CD14-positive monocyte (primary cell): ENCODE data around the gene SLC22A9. TPM values are rescaled to one million over a fixed set of nuclear protein-coding genes. Genes with fewer than 3 reads are reported as not detected.

Source experiments
- DNase-seq, 3 donors: peaks; one replicate each; pipeline ENCODE4 v3.0.0-alpha.2; 2011 to 2022
- H2AFZ ChIP-seq: 2 replicates; pipeline ENCODE4 v1.6.0; 2012; ENCODE audit warnings: mild to moderate bottlenecking, low read depth, low read length, inconsistent platforms; ENCODE audit not compliant: insufficient read depth, poor library complexity, severe bottlenecking
- H3K27ac ChIP-seq, 2 donors: 1 replicate in 1 of 2; 2 replicates in 1 of 2; pipeline ENCODE4 v1.5.1; 2012 to 2013; ENCODE audit warnings: low read length in 2 of 2, control low read depth in 1 of 2, inconsistent platforms in 1 of 2, low read depth in 1 of 2, mild to moderate bottlenecking in 1 of 2
- H3K27me3 ChIP-seq, 2 donors: one replicate each; pipeline versions ENCODE4 v1.6.0 to v1.6.1; 2011 to 2013; ENCODE audit warnings: low read length in 2 of 2; ENCODE audit not compliant: control insufficient read depth in 2 of 2, insufficient read depth in 2 of 2
- H3K36me3 ChIP-seq, 2 donors: replicated peaks in 1 of 2; 1 replicate in 1 of 2; 2 replicates in 1 of 2; pipeline versions ENCODE4 v1.5.1 to v1.6.1; 2012 to 2013; ENCODE audit warnings: low read length in 2 of 2, control low read depth in 1 of 2, inconsistent platforms in 1 of 2, mild to moderate bottlenecking in 1 of 2; ENCODE audit not compliant: insufficient read depth in 2 of 2, control insufficient read depth in 1 of 2
- H3K4me1 ChIP-seq, 2 donors: 1 replicate in 1 of 2; 2 replicates in 1 of 2; pipeline versions ENCODE4 v1.5.1 to v1.6.1; 2012 to 2013; ENCODE audit warnings: low read length in 2 of 2, control low read depth in 1 of 2, inconsistent platforms in 1 of 2, mild to moderate bottlenecking in 1 of 2, moderate library complexity in 1 of 2; ENCODE audit not compliant: insufficient read depth in 2 of 2, control insufficient read depth in 1 of 2
- H3K4me2 ChIP-seq: replicated peaks from 2 replicates; pipeline ENCODE3; 2012; ENCODE audit warnings: low read length, moderate library complexity, mild to moderate bottlenecking; ENCODE audit not compliant: poor library complexity, severe bottlenecking; ENCODE audit errors: extremely low read depth
- H3K4me3 ChIP-seq, 3 experiments: fragments of 200-600 bp in 1 of 3; sonication (generic) in 1 of 3; replicated peaks in 1 of 3; 1 replicate in 2 of 3; 2 replicates in 1 of 3; pipeline ENCODE4 v1.5.1; 2011 to 2013; ENCODE audit warnings: low read length in 3 of 3, mild to moderate bottlenecking in 3 of 3, control low read depth in 2 of 3, low read depth in 2 of 3, inconsistent platforms in 1 of 3, moderate library complexity in 1 of 3
- H3K79me2 ChIP-seq: 2 replicates; pipeline ENCODE4 v1.6.0; 2012; ENCODE audit warnings: mild to moderate bottlenecking, control low read depth, inconsistent platforms, low read length, moderate library complexity; ENCODE audit not compliant: insufficient read depth
- H3K9ac ChIP-seq: 2 replicates; pipeline ENCODE4 v1.6.0; 2017; ENCODE audit warnings: low read length, mild to moderate bottlenecking; ENCODE audit not compliant: insufficient read depth, poor library complexity, severe bottlenecking
- H3K9me3 ChIP-seq, 2 donors: replicated peaks in 1 of 2; 1 replicate in 1 of 2; 2 replicates in 1 of 2; pipeline versions ENCODE4 v1.5.1 to v1.6.1; 2012 to 2013; ENCODE audit warnings: low read length in 2 of 2, control low read depth in 1 of 2; ENCODE audit not compliant: control insufficient read depth in 1 of 2, insufficient read depth in 1 of 2
- H4K20me1 ChIP-seq: 2 replicates; pipeline ENCODE4 v1.6.0; 2012; ENCODE audit warnings: mild to moderate bottlenecking, low read length, control low read depth, moderate library complexity; ENCODE audit not compliant: insufficient read depth
- H3K27ac Mint-ChIP-seq, 7 donors: one replicate each; pipeline ENCODE4 v1.8.0; 2020; ENCODE audit warnings: mild to moderate bottlenecking in 7 of 7, mixed read lengths in 7 of 7, moderate library complexity in 6 of 7, inconsistent platforms in 2 of 7
- H3K27me3 Mint-ChIP-seq, 3 donors: one replicate each; pipeline ENCODE4 v1.8.0; 2021 to 2022; ENCODE audit warnings: low read depth in 3 of 3, mild to moderate bottlenecking in 3 of 3, mixed read lengths in 3 of 3, moderate library complexity in 3 of 3, inconsistent platforms in 1 of 3
- H3K36me3 Mint-ChIP-seq, 2 donors: one replicate each; pipeline ENCODE4 v1.8.0; 2020; ENCODE audit warnings: mixed read lengths in 2 of 2, inconsistent platforms in 1 of 2, mild to moderate bottlenecking in 1 of 2
- H3K4me1 Mint-ChIP-seq: one replicate; pipeline ENCODE4 v1.8.0; 2020; ENCODE audit warnings: mild to moderate bottlenecking, mixed read lengths
- H3K4me3 Mint-ChIP-seq, 2 donors: one replicate each; pipeline ENCODE4 v1.8.0; 2020; ENCODE audit warnings: mild to moderate bottlenecking in 2 of 2, mixed read lengths in 2 of 2, moderate library complexity in 1 of 2
- H3K9me3 Mint-ChIP-seq, 7 donors: one replicate each; pipeline ENCODE4 v1.8.0; 2020 to 2022; ENCODE audit warnings: mixed read lengths in 7 of 7, mild to moderate bottlenecking in 6 of 7, moderate library complexity in 6 of 7, inconsistent platforms in 2 of 7
- WGBS: methylation state at CpG from one replicate; pipeline ENCODE4 v1.1.5; 2013; ENCODE audit warnings: missing lambda C conversion rate; ENCODE audit not compliant: insufficient coverage; 5-methylcytosine and 5-hydroxymethylcytosine counted together
- intact Hi-C, 2 donors: fragments of 100-400 bp; cut with micrococcal nuclease; formaldehyde crosslinking; loops; one replicate each; pipeline versions ENCODE4 v1.15.0 to v1.15.1; 2023
- polyA plus RNA-seq, 3 donors: library from polyadenylated mRNA; depleted of rRNA in 1 of 3; unstranded in 2 of 3; stranded (reverse) in 1 of 3; fragments of 300-500 nt in 2 of 3; fragments of >200 nt in 1 of 3; fragmentation: Illumina TruSeq in 2 of 3; gene quantifications; 1 replicate in 2 of 3; 2 replicates in 1 of 3; pipeline ENCODE4 v1.2.3, GENCODE V29; 2012 to 2021
- TF ChIP-seq, protein P1 (sequence below): fragments of 200-600 bp; IDR thresholded peaks from one replicate; pipeline ENCODE4 v1.8.0; 2022; ENCODE audit warnings: antibody characterized with exemption, mild to moderate bottlenecking

The SLC22A9 gene
- polyA plus RNA-seq, 3 donors = not detected

DNA sequence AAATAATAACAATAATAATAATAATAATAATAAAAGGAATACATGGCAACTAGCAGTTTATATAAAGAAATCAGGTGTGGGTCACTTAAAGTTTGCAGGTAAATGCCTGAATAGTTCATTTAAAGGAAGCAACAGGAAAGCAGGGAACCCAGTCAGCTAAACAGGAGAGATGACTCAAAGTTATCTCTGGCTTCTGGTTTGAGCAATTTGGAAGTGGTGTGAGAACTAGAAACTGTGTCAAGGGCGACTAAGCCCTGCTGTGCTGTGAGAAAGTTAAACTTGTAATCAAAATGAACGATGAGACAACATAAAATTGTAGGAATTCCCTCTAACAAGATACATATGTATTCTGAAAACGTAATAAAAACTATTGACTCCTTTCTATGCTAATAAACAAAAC lies 35.5 kb downstream of the SLC22A9 start:
- no CpG with 5 or more reads among the region's 3 CpGs for WGBS
- Histone ChIP-seq H3K4me1 (no peaks in the 10 kb centered on the region), H3K4me3 (no peak overlapping the region), H3K4me2 (no peak overlapping the region), H3K79me2 (no peaks in the 10 kb centered on the region), H4K20me1 (no peaks in the 10 kb centered on the region), H3K9ac (no peak overlapping the region), H3K36me3 (no peaks in the 10 kb centered on the region), H3K27me3 (peaks cover 3 to 7% of the 10 kb centered on the region in 2 donors), H3K27ac (no peak overlapping the region), H2AFZ (no peak overlapping the region), H3K9me3 (no peaks in the 10 kb centered on the region)
- no peaks in the 10 kb centered on the region for H3K36me3 Mint-ChIP-seq
- H3K4me3 Mint-ChIP-seq = no peak overlapping the region
- intact Hi-C loops = no loop called here
- no peaks in the 10 kb centered on the region for H3K9me3 Mint-ChIP-seq
- TF ChIP-seq, protein P1, sequence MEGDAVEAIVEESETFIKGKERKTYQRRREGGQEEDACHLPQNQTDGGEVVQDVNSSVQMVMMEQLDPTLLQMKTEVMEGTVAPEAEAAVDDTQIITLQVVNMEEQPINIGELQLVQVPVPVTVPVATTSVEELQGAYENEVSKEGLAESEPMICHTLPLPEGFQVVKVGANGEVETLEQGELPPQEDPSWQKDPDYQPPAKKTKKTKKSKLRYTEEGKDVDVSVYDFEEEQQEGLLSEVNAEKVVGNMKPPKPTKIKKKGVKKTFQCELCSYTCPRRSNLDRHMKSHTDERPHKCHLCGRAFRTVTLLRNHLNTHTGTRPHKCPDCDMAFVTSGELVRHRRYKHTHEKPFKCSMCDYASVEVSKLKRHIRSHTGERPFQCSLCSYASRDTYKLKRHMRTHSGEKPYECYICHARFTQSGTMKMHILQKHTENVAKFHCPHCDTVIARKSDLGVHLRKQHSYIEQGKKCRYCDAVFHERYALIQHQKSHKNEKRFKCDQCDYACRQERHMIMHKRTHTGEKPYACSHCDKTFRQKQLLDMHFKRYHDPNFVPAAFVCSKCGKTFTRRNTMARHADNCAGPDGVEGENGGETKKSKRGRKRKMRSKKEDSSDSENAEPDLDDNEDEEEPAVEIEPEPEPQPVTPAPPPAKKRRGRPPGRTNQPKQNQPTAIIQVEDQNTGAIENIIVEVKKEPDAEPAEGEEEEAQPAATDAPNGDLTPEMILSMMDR = no peak
- no peaks in the 10 kb centered on the region for H3K4me1 Mint-ChIP-seq
- DNase-seq = no peak
- peaks cover 4 to 17% (median 5%) of the 10 kb centered on the region in 3 donors for H3K27me3 Mint-ChIP-seq
- no peak overlapping the region for H3K27ac Mint-ChIP-seq

DNA sequence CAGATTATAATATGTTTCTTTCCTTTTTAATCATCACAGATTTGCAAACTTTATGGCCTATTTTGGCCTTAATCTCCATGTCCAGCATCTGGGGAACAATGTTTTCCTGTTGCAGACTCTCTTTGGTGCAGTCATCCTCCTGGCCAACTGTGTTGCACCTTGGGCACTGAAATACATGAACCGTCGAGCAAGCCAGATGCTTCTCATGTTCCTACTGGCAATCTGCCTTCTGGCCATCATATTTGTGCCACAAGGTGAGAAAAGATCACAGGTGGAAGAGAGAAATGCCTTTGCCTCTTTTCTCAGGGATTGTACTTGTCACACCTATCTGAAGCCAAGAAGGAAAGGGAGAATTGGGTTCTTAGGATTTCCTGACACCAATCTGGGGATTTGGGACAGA lies 36.9 kb downstream of the SLC22A9 start:
- Histone ChIP-seq H4K20me1 (no peaks in the 10 kb centered on the region), H3K4me3 (no peak overlapping the region), H3K36me3 (no peaks in the 10 kb centered on the region), H3K9me3 (no peaks in the 10 kb centered on the region), H3K79me2 (no peaks in the 10 kb centered on the region), H2AFZ (no peak overlapping the region), H3K9ac (no peak overlapping the region), H3K4me1 (no peaks in the 10 kb centered on the region), H3K4me2 (no peak overlapping the region), H3K27ac (no peak overlapping the region), H3K27me3 (peaks cover 3 to 5% of the 10 kb centered on the region in 2 donors)
- intact Hi-C loops = no loop called here
- peaks cover 3 to 14% (median 7%) of the 10 kb centered on the region in 3 donors for H3K27me3 Mint-ChIP-seq
- no CpG with 5 or more reads among the region's 2 CpGs for WGBS
- H3K9me3 Mint-ChIP-seq = peaks cover 0 to 4% (median 0%) of the 10 kb centered on the region in 7 donors
- no peak overlapping the region for H3K27ac Mint-ChIP-seq
- no peak for DNase-seq
- TF ChIP-seq, protein P1 = no peak
- H3K4me1 Mint-ChIP-seq = no peaks in the 10 kb centered on the region
- no peaks in the 10 kb centered on the region for H3K36me3 Mint-ChIP-seq
- H3K4me3 Mint-ChIP-seq = no peak overlapping the region
